Muscle layer of duodenum (tissue), 2 donors: Measurements from ENCODE around the gene IFIT3.
"Not testable (repeated sequence)": the region's sequence is repeated elsewhere in the genome, so short reads cannot be mapped to it uniquely, and the experiment has no call there.

Experiments
- H3K27ac ChIP-seq: one replicate; pipeline ENCODE4 v1.7.0; 2013; ENCODE audit warnings: mild to moderate bottlenecking, low read length
- H3K27me3 ChIP-seq: one replicate; pipeline ENCODE4 v1.7.0; 2013; ENCODE audit warnings: low read depth, mild to moderate bottlenecking, control low read depth, low read length
- H3K36me3 ChIP-seq, 2 donors: one replicate each; pipeline ENCODE4 v1.7.0; 2013; ENCODE audit warnings: low read length in 2 of 2, control low read depth in 1 of 2, mild to moderate bottlenecking in 1 of 2; ENCODE audit not compliant: insufficient read depth in 2 of 2, control insufficient read depth in 1 of 2
- H3K4me1 ChIP-seq, 2 donors: one replicate each; pipeline ENCODE4 v1.7.0; 2013; ENCODE audit warnings: low read length in 2 of 2, mild to moderate bottlenecking in 2 of 2, control low read depth in 1 of 2, moderate library complexity in 1 of 2; ENCODE audit not compliant: insufficient read depth in 2 of 2, control insufficient read depth in 1 of 2
- H3K4me3 ChIP-seq, 2 donors: one replicate each; pipeline ENCODE4 v1.7.0; 2013; ENCODE audit warnings: low read length in 2 of 2, low read depth in 1 of 2, mild to moderate bottlenecking in 1 of 2
- H3K9me3 ChIP-seq, 2 donors: one replicate each; pipeline ENCODE4 v1.7.0; 2013; ENCODE audit warnings: low read length in 2 of 2, control low read depth in 1 of 2, mild to moderate bottlenecking in 1 of 2; ENCODE audit not compliant: control insufficient read depth in 1 of 2
- donor health status: healthy.

Gene IFIT3, protein sequence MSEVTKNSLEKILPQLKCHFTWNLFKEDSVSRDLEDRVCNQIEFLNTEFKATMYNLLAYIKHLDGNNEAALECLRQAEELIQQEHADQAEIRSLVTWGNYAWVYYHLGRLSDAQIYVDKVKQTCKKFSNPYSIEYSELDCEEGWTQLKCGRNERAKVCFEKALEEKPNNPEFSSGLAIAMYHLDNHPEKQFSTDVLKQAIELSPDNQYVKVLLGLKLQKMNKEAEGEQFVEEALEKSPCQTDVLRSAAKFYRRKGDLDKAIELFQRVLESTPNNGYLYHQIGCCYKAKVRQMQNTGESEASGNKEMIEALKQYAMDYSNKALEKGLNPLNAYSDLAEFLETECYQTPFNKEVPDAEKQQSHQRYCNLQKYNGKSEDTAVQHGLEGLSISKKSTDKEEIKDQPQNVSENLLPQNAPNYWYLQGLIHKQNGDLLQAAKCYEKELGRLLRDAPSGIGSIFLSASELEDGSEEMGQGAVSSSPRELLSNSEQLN

DNA sequence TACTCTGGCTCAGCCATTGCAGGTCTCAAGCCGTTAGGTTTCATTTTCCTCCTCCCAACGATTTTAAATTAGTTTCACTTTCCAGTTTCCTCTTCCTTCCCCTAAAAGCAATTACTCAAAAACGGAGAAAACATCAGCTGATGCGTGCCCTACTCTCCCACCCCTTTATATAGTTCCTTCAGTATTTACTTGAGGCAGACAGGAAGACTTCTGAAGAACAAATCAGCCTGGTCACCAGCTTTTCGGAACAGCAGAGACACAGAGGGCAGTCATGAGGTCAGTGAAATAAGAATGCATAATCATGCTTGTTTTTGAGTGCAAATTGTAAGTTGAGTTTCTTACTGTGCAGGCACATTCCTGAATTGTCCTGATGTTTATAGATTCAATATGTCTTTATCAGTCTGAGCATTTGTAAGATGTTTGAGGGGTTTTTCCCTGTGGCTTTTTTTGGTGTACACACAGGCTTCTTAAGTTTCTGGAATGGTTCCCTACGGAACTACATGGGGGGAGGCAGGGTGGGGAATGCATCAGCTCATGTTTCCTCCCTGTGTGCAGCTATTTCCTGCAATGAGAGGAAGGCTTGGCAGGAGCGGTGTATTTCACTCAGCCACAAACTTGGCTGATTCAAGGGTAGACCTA, at the start of gene IFIT3:
Gene IFIT3, plus strand, starts transcription at position 195 of the 639 bp plus-strand sequence. Its CDS starts 77 bp downstream, at position 272.
- Histone ChIP-seq H3K27me3 (no peaks in the 10 kb centered on the region), H3K4me3 (peak within 1 kb of the TSS; percentile 64 to 75), H3K9me3 (no peaks in the 10 kb centered on the region), H3K36me3 (peaks cover 0 to 6% of the 10 kb centered on the region in 2 donors), H3K4me1 (peaks cover 11 to 28% of the 10 kb centered on the region in 2 donors), H3K27ac (peak within 1 kb of the TSS; percentile 91)

DNA sequence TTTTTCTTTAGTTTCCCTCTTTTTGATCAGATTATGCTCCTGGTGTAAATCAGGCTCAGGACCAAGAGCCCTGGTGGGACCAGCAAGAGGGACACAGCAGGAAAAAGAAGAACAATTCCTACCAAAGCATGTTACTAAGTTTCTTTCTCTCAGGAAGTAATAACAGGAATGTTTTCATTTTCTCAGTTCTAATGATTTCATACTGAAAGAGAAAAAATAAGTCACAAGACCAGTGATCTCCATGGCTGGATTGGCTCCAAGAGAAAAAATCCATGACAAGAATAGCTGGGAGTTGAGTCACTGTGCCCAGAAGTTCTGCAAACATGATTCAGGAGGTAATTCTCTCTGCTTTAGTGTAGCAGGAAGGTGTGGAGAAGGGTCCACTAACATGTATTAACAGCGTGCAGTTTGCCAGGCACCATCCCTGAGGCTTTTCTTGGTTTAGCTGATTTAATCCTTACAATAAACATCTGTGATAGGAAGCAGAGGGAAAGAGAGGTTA, 49.7 kb upstream of the IFIT3 start:
- peaks cover 5% of the 10 kb centered on the region in 2 donors for H3K4me1 ChIP-seq
- H3K27me3 ChIP-seq: no peaks in the 10 kb centered on the region
- H3K36me3 ChIP-seq: no peaks in the 10 kb centered on the region
- no peaks in the 10 kb centered on the region for H3K9me3 ChIP-seq
- peak overlapping the region; percentile 95 for H3K27ac ChIP-seq
- no peak overlapping the region for H3K4me3 ChIP-seq

DNA sequence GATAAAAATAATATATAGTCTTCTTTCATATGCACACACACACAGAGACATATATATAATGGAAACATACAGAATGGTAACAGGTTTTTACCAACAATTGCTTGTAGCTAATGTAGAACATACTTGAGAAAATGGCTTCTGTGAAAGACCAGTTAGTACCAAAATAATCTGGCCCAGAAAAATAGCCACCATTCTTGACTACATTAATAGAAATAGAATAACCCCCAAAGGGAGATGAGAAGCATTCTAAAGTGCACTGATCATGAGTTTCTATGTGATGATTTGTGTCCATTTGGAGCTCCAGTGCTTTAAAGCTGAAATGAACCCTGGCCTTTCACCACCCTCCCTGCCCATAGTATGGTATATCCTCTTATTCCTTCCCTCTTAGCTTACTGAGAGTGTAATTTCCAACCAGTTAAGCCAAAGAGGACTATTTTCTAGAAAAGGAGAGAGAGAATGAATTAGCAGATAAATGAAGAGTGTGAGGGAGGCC, 48.9 kb upstream of the IFIT3 start:
- Histone ChIP-seq H3K36me3 (no peaks in the 10 kb centered on the region), H3K4me1 (peaks cover 5 to 6% of the 10 kb centered on the region in 2 donors), H3K4me3 (no peak overlapping the region), H3K27me3 (no peaks in the 10 kb centered on the region), H3K27ac (peak overlapping the region; percentile 67), H3K9me3 (no peaks in the 10 kb centered on the region)

DNA sequence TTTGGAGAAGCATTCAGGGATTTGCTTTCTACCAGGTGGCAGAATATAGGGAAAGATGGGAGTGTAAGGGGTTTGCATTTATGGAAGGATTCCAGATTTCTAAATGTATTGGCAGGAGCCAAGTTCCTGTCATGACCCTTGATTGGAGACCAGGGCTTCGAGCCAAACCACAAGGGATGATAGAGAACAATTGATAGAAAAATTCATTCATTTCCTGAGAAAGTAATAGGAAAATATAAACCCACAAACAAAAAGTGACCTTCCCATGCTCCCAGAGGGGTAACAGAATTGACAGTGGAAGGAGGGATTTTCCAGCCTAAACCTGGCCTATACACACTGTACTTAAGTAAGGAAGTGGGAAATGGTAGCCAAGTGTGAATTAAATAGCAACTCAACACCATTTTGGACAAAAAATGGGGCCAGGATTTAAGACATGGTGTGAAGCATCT, 48.4 kb upstream of the IFIT3 start:
- Histone ChIP-seq H3K4me3 (no peak overlapping the region), H3K27me3 (no peaks in the 10 kb centered on the region), H3K27ac (peak overlapping the region; percentile 67), H3K4me1 (peaks cover 5 to 6% of the 10 kb centered on the region in 2 donors), H3K9me3 (no peaks in the 10 kb centered on the region), H3K36me3 (no peaks in the 10 kb centered on the region)

DNA sequence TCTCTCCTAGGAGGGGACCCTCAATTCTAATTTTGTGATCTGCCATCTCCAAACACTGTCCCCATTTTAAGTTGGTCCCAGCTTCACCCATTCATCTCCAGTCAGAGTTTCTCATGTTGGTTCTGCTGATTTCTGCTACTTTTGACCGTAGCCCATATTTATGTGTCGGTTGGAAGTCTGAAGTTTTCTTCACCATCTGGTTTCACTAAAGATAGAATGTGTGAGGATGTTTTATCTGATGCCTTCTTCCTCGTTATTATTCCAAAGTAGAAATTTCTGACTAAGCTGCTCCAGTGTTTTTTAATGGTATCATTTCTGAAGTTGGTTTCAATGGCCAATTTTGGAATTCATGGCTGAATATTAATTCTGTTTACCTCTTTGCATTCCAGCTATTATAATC, 47.3 kb upstream of the IFIT3 start:
- no peaks in the 10 kb centered on the region for H3K27me3 ChIP-seq
- no peak overlapping the region for H3K27ac ChIP-seq
- H3K9me3 ChIP-seq: no peaks in the 10 kb centered on the region
- H3K4me3 ChIP-seq: no peak overlapping the region
- H3K4me1 ChIP-seq: peaks cover 5 to 10% of the 10 kb centered on the region in 2 donors
- no peaks in the 10 kb centered on the region for H3K36me3 ChIP-seq

DNA sequence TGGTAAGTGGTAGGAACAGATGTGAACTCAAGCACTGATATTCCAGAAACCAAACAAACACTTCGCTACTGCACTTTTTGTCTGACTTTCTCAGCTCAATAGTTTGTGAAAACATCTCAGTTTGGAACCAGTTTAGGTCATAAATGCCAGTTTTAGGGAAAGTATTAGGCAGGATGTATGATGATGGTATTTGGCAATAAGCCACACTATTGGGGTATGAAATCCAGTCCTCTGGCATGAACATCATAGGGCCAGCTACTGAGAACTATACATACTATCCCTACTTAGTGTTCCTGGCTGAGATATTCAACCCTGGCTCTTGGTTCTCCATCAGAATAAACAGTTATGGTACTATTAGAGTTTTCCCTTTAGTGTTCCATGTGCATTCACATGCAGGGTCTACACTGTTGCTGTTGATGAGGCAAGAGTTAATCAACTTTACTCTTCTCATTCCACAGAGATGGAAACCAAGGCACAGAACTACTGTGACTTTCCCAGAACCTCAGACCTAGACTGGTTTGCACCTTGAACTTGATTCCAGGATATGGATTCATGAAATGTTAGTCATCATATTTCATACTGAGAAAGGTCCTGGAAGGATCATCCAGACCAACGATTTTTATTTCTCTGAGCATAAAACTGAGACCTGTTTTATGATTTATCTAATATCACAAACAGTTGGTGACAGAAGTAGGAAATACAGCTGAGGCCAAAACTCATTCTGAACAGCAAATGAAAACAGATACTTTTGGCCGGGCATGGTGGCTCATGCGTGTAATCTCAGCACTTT, 46.0 kb upstream of the IFIT3 start:
- Histone ChIP-seq H3K27ac (no peak overlapping the region), H3K4me3 (no peak overlapping the region), H3K4me1 (peaks cover 5 to 10% of the 10 kb centered on the region in 2 donors), H3K27me3 (no peaks in the 10 kb centered on the region), H3K9me3 (no peaks in the 10 kb centered on the region), H3K36me3 (no peaks in the 10 kb centered on the region)

DNA sequence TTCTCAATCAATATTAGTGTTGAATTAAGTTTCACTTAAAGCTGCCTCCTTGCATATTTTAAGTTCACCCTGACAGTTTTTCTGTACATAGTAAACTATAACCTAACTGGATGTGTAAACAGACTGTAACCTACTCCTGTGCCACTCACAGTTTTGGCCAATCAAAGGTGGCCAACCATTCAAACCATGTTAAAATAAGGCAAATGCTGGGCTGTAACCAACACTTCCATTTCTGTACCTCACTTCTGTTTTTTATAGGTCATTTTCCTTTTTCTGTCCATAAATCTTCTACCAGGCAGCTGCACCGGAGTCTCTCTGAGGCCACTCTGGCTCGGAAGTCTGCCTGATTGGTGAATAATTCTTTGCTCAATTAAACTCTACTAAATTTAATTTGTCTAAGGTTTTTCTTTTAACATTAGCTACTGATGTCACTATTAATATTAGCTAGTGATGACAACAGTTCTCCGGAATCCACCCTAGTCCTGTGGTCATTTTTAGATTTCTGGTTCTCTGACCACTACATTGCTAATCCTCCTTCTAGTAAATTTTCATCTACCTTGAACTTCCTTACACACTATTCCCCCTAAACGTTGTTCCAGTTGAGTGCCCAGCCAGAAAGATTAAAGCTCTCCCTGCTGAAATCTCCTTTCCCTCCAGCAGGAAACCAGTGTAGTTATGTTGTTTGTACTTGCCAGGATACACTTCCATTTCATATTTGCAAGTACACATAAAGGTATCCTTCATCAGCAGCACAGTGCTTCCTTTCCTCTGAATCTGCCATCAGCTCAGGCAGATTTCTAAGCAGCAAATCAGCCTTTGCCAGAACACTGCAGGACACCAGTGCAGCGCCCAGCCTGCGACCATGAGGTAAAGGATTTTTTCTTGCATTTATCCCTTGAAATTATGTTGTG, 44.5 kb upstream of the IFIT3 start:
- H3K4me3 ChIP-seq: peak overlapping the region in 1 of 2 donors; percentile 34
- H3K27ac ChIP-seq: peak overlapping the region; percentile 85
- H3K4me1 ChIP-seq: peaks cover 5 to 10% of the 10 kb centered on the region in 2 donors
- H3K27me3 ChIP-seq: no peaks in the 10 kb centered on the region
- no peaks in the 10 kb centered on the region for H3K36me3 ChIP-seq
- no peaks in the 10 kb centered on the region for H3K9me3 ChIP-seq

DNA sequence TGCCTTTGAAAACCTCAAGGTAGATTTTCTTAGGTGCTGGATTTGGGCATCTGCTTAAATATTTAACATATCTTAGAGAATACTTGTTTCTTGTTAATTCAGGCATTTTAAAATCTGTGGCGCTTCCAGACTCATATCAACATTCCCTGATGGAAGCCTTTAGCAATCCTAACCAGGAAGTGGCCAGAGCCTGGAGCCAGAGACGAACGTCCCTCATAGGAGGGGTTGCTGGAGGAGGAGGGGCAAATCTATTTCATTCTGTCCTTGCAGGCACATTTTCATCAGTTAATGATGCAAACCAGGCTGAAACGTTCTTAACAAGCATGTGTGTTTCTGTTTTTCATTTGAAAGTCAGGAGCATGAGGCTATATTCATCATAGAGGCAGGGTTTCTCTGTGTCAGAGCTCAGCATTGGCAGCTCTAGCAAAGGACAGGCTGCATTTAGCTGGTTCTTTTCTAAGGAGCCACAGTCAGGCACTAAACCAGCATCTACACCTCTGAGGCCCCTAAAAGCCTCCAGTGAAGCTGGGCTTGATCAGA, 43.8 kb upstream of the IFIT3 start:
- peak overlapping the region; percentile 85 for H3K27ac ChIP-seq
- H3K4me3 ChIP-seq: peak overlapping the region in 1 of 2 donors; percentile 34

DNA sequence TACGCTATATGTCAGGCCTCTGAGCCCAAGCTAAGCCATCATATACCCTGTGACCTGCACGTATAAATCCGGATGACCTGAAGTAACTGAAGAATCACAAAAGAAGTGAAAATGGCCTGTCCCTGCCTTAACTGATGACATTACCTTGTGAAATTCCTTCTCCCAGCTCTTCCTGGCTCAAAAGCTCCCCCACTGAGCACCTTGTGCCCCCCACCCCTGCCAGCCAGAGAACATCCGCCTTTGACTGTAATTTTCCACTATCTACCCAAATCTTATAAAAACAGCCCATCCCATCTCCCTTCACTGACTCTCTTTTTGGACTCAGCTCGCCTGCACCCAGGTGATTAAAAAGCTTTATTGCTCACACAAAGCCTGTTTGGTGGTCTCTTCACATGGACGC, 43.1 kb upstream of the IFIT3 start:
- not testable (repeated sequence) for H3K9me3 ChIP-seq, H3K4me3 ChIP-seq, H3K36me3 ChIP-seq, H3K27me3 ChIP-seq
- Histone ChIP-seq H3K4me1 (peaks cover 0 to 10% of the 10 kb centered on the region in 2 donors), H3K27ac (peak overlapping the region; percentile 85)

More for the DNA sequence above, 43.8 kb upstream of the IFIT3 start:
- no peaks in the 10 kb centered on the region for H3K36me3 ChIP-seq
- H3K9me3 ChIP-seq: no peaks in the 10 kb centered on the region
- H3K27me3 ChIP-seq: no peaks in the 10 kb centered on the region
- peaks cover 3 to 10% of the 10 kb centered on the region in 2 donors for H3K4me1 ChIP-seq

DNA sequence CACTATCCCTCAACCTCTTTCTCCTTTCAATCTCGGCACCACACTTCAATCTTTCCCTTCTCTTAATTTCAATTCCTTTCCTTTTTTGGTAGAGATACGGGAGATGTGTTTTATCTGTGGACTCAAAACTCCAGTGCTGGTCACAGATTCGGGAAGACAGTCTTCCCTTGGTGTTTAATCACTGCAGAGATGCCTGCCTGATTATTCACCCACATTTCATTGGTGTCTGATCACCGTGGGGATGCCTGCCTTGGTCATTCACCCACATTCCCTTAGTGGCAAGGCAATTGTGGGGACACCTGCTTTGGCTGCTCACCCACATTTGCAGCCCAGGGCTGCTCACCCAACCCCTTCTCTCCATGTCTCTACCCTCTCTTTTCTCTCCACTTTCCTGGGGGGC, 42.5 kb upstream of the IFIT3 start:
- H3K27me3 ChIP-seq, H3K27ac ChIP-seq, H3K9me3 ChIP-seq, H3K4me3 ChIP-seq, H3K36me3 ChIP-seq: not testable (repeated sequence)
- H3K4me1 ChIP-seq: peaks cover 0 to 10% of the 10 kb centered on the region in 2 donors
